CD1c-positive myeloid dendritic cell (primary cell): ENCODE results near the gene PLD5.
"Not testable (repeated sequence)": the region's sequence is repeated elsewhere in the genome, so short reads cannot be mapped to it uniquely, and the experiment has no call there.

ENCODE experiments used
- DNase-seq: peaks from one replicate; pipeline ENCODE4 v3.0.0-alpha.2; 2016; ENCODE audit errors: extremely low spot score

PLD5 gene

DNA sequence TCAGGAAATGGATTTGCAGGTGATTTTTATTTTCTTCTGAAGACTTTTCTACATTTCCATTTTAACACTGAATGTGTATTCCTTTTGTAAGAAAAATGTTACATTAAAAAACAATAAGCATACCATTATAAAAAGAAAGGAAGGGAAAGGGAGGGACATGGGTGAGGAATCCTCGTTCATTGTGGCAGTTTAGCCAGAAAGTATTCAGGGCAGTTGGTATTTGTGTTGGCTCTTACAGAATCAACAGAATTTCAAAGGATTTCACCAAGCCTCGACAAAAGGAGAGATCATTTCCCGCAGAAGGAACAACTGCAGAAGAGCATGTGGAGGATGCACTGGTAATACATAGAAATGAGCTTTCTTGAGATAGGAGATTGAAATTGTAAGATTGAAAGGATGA is 35.0 kb downstream of the PLD5 start:
- DNase-seq: no peak

DNA sequence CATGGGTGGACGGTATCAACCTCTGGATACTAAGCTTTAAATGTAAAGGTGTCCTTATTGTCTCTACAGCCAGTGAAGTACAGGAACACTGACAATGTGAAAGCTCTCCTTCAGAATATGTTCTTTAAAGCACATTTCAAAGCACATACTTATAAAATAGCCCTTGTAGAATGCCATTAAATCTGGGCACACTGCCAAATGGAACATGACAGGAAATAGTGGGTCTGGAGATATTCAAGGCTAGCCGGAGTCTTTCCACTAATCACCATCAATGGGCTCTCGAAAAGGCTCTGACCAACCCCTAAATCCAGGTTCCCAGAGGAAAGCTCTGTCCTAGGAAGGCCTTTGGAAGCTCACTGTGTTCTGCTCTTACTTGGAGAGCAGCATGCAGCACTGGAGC is 46.6 kb downstream of the PLD5 start:
- no peak for DNase-seq

DNA sequence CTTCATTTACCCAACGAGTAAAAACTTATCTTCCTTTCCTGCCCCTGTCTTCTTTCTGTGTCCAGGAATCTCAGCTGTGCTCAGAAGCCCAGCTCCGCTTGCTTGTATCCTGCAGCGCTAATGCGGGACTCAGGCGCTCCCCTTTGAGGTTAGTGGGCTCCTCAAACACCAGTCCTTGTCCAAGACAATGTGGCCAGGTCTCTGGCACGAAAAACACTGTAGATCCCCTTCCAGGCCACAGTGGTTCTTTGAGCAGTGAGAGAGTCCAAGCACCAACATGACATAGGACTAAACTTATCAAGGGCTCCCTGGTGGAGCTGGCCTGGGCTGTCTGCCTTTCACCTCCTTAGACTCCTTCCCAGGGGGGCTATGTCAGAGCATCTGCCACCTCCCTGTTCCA is 53.7 kb downstream of the PLD5 start:
- no peak for DNase-seq

DNA sequence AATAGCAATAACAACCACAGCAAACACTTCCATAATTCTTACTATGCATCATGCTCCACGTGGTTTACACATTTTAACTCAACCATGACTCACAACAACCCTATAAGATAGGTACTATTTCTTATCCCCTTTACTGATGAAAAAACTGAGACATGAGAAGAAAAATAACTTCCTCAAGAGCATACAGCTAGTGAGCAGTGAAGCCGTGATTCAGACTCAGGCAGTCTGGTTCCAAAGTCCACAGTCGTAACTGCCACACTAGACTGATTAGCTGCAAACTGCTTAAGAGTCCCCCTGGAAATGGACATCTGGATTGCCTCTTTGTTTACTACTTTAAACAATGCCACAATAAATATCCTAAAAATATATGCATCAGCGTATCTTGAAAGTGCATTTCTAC is 55.7 kb downstream of the PLD5 start:
- DNase-seq: no peak

DNA sequence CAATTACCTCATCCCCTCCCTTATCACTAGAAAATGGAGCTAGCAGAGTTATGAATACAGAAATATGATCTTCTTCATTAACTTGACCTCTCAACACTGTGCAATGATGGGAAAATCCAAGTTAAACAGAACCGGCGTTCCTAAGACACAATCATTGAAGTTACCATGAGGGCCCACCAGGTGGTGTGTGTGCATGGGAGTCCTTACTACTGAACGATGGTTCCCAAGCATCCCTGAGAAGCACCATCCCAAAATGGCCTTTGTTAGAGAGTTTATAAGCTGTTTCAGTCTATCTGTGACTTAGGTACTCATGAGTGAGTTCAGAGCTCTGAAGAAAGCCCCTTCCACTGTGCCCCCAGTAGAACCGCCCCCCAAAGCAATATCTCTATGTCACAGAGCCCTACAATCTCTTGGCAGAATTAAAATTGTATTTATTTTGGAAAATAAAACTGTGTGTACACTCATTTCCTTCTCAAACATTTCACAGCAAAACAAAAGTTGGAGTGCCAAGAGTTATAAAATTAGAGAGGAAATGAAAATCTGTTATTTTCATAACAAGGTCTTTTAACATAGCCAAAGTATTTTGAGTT is 56.8 kb downstream of the PLD5 start:
- no peak for DNase-seq

DNA sequence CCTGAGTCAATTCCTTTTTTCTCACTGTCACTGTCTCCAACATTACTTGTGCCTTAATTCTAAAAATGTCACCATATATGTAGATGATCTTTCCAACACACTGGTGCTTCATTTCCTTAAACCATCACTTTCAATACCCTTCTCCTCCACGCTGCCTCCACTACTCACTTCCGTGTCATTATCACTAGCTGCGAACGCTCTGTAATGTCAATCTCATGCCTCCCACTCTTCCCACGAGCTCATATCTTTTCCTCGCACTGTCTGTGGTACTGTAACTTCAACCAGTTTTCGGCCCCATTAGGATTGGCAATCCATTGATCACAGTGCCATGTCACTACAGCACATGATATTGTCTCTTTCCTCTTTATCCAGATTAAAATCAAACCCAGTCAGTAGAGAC is 61.6 kb downstream of the PLD5 start:
- no peak for DNase-seq

DNA sequence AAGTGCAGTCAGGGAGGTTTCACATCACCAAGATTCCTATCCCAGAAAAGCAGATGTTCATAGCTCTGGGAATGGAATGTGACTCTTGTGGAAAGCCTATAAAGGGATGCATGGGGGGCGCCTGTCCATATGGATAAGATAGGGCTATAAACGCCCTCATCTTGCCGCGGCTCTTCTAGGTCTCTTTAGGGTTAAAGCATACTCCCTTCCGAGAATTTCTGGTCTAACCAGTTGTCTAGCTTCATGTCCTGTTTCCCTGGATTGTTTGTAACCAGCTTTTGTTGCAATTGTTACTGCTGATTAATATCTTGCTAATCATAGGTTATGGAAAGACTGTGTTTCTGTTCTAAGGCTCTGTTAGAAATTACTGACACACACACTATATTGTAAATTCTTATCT is 64.8 kb downstream of the PLD5 start:
- not testable (repeated sequence) for DNase-seq

DNA sequence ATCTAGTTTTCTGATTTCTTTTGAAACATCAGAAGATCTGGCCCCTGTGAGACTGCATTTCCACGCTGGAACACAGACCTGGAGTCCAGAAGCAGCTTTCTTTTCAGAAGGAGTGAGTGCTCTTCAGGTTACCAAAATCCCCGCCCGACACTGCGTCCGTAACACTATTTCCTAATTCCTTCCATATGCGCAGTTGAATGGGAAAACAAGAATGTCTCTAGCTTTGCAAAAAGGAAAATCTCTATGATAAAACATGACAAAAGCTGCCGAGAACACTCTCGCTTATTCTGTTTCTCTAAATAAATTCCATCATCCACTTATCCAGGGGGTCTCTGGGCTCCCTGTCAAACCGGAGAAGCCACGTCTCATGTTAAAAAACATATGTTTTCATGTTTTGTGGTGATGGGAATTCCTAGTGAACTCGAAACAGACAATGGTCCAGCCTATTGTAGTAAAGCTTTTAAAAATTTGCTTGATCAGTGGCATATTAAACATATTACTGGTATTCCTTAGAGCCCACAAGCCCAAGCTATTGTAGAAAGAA is 67.7 kb downstream of the PLD5 start:
- DNase-seq: no peak

DNA sequence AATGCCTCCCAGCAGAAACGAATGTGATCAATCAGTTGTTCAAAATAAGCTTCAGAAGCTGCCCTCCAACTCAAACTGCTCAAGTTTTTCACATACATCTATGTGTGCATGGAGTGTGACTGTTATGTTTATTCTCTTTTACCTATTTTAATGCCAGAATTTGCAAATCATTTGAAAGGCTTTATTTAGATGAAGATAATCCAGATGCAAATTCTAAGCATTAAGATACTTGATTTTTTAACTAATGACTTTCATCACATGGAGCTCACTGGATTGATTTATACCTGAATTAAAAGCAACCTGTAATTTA is 69.5 kb downstream of the PLD5 start:
- DNase-seq: no peak

DNA sequence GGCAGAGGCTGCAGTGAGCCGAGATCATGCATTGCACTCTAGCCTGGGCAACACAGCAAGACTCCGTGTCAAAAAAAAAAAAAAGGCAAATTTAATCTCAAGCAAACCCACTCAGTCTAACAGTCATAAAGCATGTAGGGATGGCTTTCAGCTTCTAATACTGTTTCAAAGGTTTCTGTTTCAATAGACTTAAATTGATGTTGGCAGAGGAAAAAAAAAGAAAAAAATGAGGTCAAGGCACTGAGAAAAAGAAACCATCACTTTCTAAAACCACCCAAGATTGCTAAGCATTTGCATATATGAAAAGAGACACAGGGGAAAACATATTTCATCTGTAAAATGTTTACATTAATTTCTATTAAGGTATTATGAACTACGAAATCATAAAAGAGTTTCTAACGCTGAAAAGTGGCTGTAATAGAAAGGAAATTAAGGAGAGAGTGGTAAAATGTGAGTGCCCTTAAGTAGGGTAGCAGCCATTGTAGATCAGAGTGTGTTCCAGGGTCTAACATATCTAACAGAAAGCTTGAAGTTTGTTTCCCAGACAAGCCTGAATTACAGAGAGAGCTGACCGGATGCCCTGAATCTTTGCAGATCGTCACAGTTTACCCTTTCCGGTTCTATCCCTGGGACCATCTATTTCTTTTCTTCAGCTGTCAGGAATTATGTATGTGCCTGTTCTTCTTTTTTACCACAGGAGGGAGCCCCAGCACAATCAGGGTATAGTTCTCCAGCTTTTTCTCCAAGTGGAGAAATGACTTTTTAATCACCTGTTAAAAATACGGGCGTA is 70.0 kb downstream of the PLD5 start:
- DNase-seq: no peak

DNA sequence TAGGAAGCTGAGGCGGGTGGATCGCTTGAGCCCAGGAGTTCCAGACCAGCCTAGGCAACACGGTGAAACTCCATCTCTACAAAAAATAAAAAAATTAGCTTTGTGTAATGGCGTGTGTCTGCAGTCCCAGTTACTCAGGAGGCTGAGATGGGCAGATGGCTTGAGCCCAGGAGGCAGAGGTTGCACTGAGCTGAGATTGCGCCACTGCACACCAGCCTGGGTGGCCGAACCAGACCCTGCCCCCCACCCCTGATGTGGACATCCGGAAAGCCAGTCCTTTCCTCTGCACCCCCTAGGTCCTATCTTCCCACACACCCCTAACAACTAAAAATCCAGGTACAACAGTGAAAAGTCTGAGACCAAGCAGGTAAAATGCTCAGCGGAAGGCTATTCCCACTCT is 71.9 kb downstream of the PLD5 start:
- no peak for DNase-seq

DNA sequence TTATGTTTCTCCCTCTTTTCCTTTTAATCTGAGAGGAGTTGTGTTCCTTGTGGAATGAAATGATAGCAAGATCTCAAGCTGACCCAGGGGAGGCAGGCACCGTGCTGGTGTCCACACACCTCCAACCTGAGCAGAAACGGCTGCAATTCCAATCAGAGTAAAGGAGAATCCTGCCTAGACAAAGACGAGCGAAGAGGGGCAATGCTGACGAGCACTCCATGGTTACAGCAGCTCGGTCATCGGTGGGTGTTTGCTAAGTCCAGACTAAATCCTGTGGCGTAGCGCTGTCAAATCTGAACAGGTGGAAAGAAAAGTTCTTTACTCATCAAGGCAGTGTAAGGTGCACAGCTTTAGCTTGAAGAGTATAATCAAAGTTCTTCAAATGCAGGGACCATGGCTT is 74.8 kb downstream of the PLD5 start:
- DNase-seq: no peak

DNA sequence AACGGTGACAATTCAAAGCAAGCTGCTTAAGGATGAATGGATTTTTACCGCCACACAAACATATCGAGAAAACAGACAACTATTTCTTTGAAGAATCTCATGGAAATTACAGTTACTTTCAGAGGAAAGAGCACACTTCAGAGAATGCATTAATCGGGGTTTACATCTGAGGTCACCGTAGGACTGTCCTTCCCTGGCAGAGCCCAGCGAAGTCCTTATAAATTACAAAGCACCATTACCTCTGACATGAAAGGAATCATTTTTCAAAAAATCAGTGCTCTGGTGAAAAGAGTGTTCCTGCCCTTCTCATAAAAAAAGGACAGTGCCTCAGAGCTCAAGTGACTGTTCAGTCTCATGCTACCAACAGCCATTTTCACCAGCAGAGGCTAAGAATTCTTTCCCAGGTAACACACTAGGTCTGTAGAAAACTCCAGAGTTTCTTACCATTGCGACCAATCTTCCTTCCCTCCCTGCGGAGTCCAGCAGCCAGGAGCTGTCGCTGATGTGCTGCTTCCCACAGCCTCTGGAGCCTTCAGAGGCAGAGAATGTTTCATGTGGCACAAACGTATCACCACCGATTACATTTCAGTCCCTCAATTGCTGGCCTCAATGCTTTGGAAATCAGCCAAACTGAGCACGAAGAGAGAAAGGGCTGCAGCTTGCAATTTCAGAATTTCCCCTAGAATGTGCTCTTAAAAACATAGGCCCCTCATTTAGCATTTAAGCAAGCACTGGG is 75.4 kb downstream of the PLD5 start:
- no peak for DNase-seq

DNA sequence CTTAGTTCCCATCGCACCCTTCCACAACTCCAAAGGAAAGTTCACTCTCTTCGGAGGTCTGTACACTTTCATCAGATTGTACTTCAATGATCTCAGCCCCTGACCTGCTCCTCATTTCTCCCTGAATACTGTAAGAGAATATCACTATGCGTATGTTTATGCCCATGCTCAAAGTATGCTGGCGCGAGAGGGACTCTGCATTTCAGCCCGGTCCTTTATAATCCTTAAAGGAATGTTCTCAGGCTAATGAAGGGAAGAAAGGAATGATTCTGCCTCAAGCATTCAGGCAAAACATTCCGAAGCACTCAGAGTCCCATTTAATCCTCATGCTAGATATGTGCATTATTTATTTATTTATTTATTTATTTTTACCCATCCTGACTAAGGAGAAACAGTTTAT is 76.8 kb downstream of the PLD5 start:
- DNase-seq: no peak

DNA sequence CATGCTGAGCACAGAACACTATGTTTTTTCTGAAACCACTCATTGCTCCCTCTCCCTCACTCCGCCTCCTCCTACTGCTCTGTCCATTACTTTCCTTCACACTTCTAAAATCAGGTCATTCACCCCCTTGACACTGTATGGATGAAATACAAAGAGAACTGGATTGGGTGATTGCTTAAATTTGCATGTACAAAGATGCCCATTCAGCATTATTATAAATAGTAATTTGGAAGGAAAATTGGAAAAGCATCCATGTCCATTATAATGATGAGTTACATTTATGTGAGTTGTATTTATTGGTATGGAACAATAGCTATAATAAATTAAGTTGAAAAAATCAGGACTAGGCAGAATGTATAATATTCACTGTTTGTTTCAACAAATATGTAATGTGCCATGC is 83.7 kb downstream of the PLD5 start:
- no peak for DNase-seq

DNA sequence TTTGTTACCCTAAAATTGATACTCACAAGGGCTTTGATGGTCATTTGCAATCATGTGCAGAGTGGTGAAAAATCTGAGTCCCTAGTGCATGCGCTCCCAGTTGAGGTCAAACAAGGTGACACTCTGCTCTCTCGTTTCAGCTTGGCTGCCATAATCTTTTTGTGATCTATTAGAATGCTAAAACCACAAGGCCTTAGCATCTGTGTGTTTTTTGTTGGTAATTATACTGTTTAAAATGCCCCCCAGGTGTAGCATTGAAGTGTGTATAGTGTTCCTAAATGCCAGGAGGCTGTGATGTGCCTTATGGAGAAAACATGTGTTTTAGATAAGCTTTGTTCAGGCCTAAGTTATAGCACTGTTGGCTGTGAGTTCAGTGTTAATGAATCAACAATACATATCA is 89.3 kb downstream of the PLD5 start:
- DNase-seq: no peak

DNA sequence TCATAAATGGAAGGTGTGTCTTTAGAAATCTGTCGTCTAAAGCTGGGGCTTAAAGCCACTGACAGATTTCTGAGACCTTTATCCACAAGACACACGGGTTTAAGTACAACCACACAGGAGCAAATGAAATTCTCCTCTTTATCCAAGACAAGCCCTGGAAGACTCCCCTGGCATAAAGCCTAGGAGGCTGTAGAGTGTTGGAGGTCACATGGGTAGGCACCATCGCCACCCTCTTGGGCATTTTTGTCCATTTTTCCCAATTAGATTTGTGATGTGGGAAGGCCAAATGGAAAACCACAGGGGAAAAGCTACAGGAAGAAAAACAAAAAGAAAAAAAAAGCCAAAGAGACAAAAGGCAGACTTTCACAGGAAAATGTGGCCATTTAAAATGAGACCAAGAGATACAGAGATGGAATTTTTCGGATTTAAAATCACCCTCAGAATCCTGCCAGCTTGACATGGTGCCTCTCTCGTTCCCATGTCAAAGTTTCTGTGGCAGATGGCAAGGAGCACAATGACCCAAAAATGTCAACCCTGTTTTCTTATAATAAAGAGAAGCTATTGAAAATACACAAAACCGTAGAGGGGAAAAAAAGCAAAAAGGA is 91.9 kb downstream of the PLD5 start:
- DNase-seq: no peak

DNA sequence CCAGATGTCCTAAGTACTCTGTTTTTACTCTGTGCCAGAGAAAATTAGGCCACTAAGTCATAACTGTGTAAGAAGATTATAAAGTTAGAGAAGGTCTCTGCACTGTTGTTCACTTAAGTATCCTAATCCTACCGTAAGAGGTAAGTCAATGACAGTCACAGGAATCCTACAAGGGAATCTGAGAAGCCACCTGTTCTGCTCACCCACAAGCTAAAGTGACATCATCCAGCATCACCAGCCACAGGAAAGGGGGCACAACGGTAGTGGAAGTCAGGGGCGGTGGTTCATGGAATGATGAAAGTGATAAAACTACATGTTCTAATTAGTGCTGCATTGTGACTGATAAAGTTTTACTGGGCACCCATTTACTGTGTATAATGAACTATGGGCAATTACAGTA is 92.7 kb downstream of the PLD5 start:
- no peak for DNase-seq

DNA sequence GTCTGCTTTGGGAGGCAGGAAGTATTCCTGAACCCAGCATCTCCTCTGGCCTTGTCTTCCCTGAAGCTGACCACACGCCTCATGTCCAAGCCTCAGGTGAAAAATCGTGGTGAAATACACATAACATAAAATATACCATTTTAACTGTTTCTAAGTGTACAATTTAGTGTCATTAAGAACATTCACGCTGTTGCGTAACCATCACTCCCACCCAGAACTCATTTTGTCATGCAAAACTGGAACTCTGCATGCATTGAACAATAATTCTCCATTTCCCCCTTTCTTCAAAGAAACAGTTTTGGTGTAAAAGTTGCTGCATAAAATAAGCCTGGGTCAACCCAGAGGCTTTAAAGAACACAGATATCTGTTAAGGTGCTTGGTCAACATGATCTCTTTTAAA is 93.5 kb downstream of the PLD5 start:
- DNase-seq: no peak

DNA sequence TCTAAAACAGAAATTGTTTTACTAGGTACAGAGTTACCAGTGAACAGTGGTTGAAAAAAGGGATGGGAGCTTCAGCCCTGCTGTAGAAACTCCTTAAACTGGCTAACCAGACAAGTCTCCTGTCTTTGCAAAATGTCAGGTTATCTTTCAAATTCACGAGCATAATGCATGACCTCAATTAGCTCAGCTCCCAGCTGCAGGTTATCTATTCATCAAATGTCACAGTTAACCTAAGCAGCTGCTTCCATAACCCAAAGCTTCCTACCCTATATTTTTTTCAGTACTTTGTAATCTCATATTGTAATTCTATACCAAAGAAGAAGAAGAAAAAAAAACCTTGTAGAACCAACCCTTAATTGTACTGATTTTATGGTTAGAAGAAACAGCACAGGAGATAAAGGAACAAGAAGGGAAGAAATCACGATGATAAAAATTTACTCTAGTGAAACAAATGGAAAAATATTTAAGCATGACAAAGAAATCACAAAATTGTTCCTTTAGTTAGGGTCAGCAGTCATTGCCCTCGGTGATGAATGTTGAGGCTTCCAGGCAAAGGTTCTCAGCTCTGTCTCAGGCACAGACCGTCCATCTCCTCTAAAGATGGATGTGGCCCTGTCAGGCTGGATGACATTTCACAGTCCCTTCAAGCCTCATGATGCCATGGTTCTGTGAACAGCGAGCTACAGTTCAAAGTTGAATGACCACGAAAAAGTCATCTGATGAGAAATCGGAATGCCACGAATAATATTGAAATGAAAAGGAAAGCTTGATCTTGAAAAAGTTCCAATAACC is 95.9 kb downstream of the PLD5 start:
- no peak for DNase-seq

DNA sequence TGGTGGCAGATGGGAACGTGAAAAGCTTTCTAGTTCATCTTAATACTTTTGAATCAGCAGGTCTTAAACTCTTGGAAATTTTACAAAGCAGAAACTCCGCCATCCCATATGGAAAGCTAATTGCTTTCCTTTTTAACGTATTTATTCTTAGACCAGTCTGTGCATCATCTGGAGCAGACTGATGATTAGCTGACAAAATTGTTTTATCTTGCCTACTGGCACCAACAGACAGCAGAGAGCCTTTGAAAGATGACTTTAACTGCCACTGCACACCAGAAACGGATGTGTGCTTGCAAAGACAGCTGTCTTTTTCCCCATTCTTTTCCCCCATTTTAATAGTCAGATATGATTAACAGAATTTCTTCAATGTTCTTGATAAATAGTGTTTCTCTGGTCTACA is 97.0 kb downstream of the PLD5 start:
- no peak for DNase-seq
